Mesothelial cell of epicardium (in vitro differentiated cells): Measurements from ENCODE around the gene SPRR1B. TPM values are rescaled to one million over a fixed set of nuclear protein-coding genes. Genes with fewer than 3 reads are reported as not detected.
"Not testable (repeated sequence)": the region's sequence is repeated elsewhere in the genome, so short reads cannot be mapped to it uniquely, and the experiment has no call there.

Experiments
- DNase-seq, 2 experiments: peaks; one replicate each; pipeline ENCODE4 v3.0.0; 2021; ENCODE audit warnings: low spot score in 2 of 2; ENCODE audit not compliant: unreplicated experiment in 2 of 2
- H3K27ac Mint-ChIP-seq: 2 replicates; pipeline ENCODE4 v1.8.0; 2021; ENCODE audit warnings: mixed read lengths
- H3K27me3 Mint-ChIP-seq: 2 replicates; pipeline ENCODE4 v1.8.0; 2021; ENCODE audit warnings: low read depth, mixed read lengths
- H3K36me3 Mint-ChIP-seq: 2 replicates; pipeline ENCODE4 v1.8.0; 2021; ENCODE audit warnings: mixed read lengths
- H3K4me1 Mint-ChIP-seq: 2 replicates; pipeline ENCODE4 v1.8.0; 2021; ENCODE audit warnings: mixed read lengths
- H3K4me3 Mint-ChIP-seq: 2 replicates; pipeline ENCODE4 v1.8.0; 2021; ENCODE audit warnings: mild to moderate bottlenecking, moderate library complexity, mixed read lengths
- H3K9me3 Mint-ChIP-seq: 2 replicates; pipeline ENCODE4 v1.8.0; 2021; ENCODE audit warnings: mixed read lengths
- CTCF ChIP-seq: fragments of 200-600 bp; sonication (generic); IDR thresholded peaks from one replicate; pipeline ENCODE4 v1.5.0; 2021; ENCODE audit warnings: antibody characterized with exemption; ENCODE audit not compliant: unreplicated experiment
- total RNA-seq: library from RNA; stranded (reverse); gene quantifications from 3 replicates; pipeline ENCODE4 v1.2.1, GENCODE V29; 2021

SPRR1B gene
- total RNA-seq, 1 donor from 2014 or later: not detected

- Mint-ChIP-seq H3K27me3 (peaks cover 1% of the 10 kb centered on the region), H3K36me3 (no peaks in the 10 kb centered on the region), H3K4me3 (no peak overlapping the region), H3K27ac (no peak overlapping the region), H3K4me1 (no peaks in the 10 kb centered on the region), H3K9me3 (peaks cover 8% of the 10 kb centered on the region)
- TF ChIP-seq CTCF: no peak
- DNase-seq: no peak
Measured at GRCh38 chr1:152999818-153000217, 31.2 kb upstream of the SPRR1B start.

- Mint-ChIP-seq H3K9me3 (peaks cover 5% of the 10 kb centered on the region), H3K27me3 (peaks cover 1% of the 10 kb centered on the region), H3K36me3 (no peaks in the 10 kb centered on the region), H3K4me1 (no peaks in the 10 kb centered on the region), H3K4me3 (no peak overlapping the region), H3K27ac (no peak overlapping the region)
- TF ChIP-seq CTCF: no peak
- no peak for DNase-seq
Measured at GRCh38 chr1:153000294-153000693, 30.7 kb upstream of the SPRR1B start.

GRCh38 chr1:153001382-153001781 is 29.6 kb upstream of the SPRR1B start, which contains the start of gene SPRR3:
Gene SPRR3 (plus strand): TSS chr1:153001749. CDS start chr1:153003021, 1,272 bp downstream.
- Mint-ChIP-seq H3K9me3 (no peaks in the 10 kb centered on the region), H3K4me1 (no peaks in the 10 kb centered on the region), H3K4me3 (no peak within 1 kb of the TSS), H3K27ac (no peak within 1 kb of the TSS), H3K36me3 (no peaks in the 10 kb centered on the region), H3K27me3 (peaks cover 1% of the 10 kb centered on the region)
- no peak for DNase-seq
- TF ChIP-seq CTCF: no peak

GRCh38 chr1:153011235-153011758 is 19.7 kb upstream of the SPRR1B start:
- H3K27ac Mint-ChIP-seq, H3K36me3 Mint-ChIP-seq, DNase-seq, H3K4me3 Mint-ChIP-seq, H3K4me1 Mint-ChIP-seq, H3K9me3 Mint-ChIP-seq, H3K27me3 Mint-ChIP-seq: not testable (repeated sequence)

- not testable (repeated sequence) for H3K4me3 Mint-ChIP-seq, H3K27ac Mint-ChIP-seq, H3K4me1 Mint-ChIP-seq, H3K36me3 Mint-ChIP-seq, DNase-seq, H3K9me3 Mint-ChIP-seq
- H3K27me3 Mint-ChIP-seq: peaks cover 11% of the 10 kb centered on the region
Measured at GRCh38 chr1:153021829-153022228, 9.2 kb upstream of the SPRR1B start.

- H3K4me1 Mint-ChIP-seq, DNase-seq, H3K4me3 Mint-ChIP-seq, H3K36me3 Mint-ChIP-seq, H3K9me3 Mint-ChIP-seq: not testable (repeated sequence)
- Mint-ChIP-seq H3K27ac (peak overlapping the region; percentile 5), H3K27me3 (peaks cover 11% of the 10 kb centered on the region)
Measured at GRCh38 chr1:153022340-153022739, 8.7 kb upstream of the SPRR1B start.

GRCh38 chr1:153023109-153023508 is 7.9 kb upstream of the SPRR1B start:
- no peak overlapping the region for H3K4me3 Mint-ChIP-seq
- no peak for DNase-seq

More at GRCh38 chr1:153023109-153023508, 7.9 kb upstream of the SPRR1B start:
- H3K4me1 Mint-ChIP-seq: peaks cover 6% of the 10 kb centered on the region
- no peak for TF ChIP-seq CTCF
- peaks cover 11% of the 10 kb centered on the region for H3K27me3 Mint-ChIP-seq
- H3K9me3 Mint-ChIP-seq: peaks cover 4% of the 10 kb centered on the region
- H3K36me3 Mint-ChIP-seq: no peaks in the 10 kb centered on the region
- no peak overlapping the region for H3K27ac Mint-ChIP-seq
